Subcutaneous adipose tissue (tissue), 4 donors: ENCODE data around the gene VAPA. TPM values are rescaled to one million over a fixed set of nuclear protein-coding genes. Genes with fewer than 3 reads are reported as not detected.

Experiments used
- total RNA-seq, 4 donors: library from RNA; depleted of rRNA; stranded (reverse); fragments of >200 nt; gene quantifications; one replicate each; pipeline ENCODE4 v1.1.0, GENCODE V29; 2016
- TF ChIP-seq, protein P1 (sequence below): fragments of 450-650 bp; IDR thresholded peaks from one replicate; pipeline ENCODE4 v1.5.1; 2016; ENCODE audit warnings: low read depth, mild to moderate bottlenecking, control low read depth, antibody characterized with exemption, moderate library complexity

VAPA gene
- total RNA-seq, 4 donors from 2014 or later: 176 to 282 (median 249) TPM

- TF ChIP-seq, protein P1, sequence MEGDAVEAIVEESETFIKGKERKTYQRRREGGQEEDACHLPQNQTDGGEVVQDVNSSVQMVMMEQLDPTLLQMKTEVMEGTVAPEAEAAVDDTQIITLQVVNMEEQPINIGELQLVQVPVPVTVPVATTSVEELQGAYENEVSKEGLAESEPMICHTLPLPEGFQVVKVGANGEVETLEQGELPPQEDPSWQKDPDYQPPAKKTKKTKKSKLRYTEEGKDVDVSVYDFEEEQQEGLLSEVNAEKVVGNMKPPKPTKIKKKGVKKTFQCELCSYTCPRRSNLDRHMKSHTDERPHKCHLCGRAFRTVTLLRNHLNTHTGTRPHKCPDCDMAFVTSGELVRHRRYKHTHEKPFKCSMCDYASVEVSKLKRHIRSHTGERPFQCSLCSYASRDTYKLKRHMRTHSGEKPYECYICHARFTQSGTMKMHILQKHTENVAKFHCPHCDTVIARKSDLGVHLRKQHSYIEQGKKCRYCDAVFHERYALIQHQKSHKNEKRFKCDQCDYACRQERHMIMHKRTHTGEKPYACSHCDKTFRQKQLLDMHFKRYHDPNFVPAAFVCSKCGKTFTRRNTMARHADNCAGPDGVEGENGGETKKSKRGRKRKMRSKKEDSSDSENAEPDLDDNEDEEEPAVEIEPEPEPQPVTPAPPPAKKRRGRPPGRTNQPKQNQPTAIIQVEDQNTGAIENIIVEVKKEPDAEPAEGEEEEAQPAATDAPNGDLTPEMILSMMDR: no peak
Measured at GRCh38 chr18:9870431-9871008, 43.3 kb upstream of the VAPA start.

DNA sequence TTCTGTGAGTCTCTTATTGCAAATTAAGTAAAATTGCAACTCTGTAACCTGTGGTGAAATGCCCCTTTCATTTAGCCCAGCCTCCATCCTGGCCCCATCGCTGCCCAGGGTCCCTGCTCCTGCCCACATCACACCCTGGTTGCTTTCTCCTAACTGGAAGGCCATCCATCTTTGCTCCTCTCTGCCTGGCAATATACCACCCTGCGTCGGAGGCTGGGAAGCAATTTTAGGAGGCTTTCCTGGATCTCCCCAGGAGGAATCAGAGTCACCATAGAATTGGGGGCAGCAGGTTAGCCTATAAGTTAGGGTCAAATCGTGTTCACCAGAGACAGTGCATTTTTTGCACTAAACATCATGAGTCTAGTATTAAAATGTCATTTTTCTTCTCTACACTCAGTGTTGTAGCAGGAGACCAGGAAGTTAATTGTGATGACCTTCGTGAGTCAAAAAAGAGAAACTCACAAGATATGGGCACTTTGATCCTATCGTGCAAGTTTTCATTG lies 42.5 kb upstream of the VAPA start:
- TF ChIP-seq, protein P1: no peak

DNA sequence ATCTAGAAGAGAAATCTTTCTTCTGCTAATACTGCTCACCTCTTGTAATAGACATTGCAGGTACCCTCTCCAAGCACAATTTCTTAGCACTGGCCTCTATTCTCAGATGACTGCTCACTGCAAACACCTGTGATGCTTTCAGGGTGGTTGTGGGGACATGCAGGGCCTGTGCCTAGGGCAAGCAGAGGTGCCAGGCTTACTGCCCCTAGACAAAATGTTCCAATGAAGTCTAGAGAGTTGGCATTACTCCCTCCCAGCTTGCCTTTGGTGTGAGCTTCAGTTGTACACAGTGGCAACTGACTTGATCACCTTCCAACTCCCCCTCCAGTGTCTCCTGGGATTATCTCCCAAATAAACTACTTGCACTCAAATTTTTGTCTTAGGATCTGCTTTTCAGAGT lies 41.0 kb upstream of the VAPA start:
- TF ChIP-seq, protein P1: no peak

DNA sequence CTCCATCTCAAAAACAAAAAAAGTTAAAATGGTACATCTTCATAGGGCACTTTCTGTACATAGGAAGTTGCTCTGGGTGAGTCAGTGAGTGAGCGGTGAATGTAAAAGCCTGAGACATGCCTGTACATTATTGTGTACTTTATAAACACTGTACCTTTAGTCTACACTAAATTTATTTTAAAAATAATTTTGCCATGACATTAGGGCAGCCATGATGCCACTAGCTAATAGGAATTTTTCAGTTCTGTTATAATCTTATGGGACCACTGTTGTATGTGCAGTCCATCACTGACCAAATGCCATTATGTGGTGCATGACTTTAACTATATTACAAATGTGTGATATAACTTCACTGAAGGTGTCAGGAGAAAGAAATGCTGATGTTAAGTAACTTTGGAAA lies 39.1 kb upstream of the VAPA start:
- TF ChIP-seq, protein P1: no peak

DNA sequence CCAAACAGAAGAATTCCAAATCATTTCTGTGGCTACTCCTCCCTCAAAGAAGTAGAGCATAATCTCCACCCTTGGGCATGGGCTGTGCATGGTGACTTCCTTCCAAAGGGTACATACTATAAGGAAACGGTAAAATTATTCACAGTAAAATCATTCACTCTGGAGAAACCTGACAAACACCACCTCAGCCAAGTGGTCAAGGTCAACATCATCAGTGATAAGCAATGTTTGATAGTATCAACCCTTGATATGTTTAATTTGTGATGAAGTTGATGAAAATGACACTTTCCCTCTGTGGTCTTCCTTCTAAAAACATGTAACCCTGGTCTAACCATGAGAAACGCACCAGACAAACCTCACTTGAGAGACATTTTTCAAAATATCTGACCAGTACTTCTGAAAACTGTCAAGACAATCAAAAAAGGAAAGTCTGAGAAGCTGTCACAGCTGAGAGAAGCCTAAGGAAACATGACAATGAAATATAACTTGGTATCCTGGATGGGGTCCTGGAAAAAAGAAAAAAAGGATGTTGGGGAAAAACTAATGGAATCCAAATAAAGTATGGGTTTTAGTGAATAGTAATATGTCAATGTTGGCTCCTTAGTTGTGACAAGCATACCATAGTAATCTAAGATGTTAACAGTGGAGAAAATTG lies 37.5 kb upstream of the VAPA start:
- TF ChIP-seq, protein P1: no peak

DNA sequence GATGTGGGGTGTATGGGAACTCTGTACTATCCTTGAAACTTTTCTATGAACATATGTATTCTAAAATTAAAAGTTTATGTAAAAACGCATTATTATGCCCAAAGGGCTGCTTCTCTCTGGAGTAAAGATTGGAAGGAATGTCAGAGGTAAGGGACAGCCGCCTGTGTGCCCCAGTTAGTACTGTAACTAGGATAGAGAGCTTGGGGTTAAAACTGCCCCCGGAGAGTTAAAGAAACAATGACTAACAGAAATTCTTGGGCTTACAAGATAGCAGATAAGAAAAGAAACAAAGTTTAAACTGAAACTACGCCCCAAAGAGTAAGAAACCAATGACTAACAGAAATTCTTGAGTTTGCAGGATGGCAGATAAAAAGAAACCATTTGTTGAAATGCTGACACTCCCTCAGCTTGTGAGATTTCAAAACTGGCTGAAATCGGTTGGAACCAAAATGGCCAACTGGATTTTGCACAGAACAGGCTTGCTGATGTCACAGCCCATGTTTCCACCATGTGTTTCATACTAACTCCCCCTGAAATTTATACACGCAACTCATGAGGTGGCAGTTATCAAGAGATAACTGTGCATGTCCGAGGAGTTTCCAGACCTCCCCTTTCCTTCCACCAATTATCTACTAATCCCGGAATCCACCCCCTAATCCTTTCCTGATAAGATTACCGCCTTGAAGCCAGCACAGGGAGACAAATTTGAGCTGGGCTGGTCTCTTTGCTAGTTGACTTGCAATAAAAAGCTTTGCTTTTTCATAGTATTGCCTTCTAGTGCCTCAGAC lies 36.8 kb upstream of the VAPA start:
- TF ChIP-seq, protein P1: no peak

DNA sequence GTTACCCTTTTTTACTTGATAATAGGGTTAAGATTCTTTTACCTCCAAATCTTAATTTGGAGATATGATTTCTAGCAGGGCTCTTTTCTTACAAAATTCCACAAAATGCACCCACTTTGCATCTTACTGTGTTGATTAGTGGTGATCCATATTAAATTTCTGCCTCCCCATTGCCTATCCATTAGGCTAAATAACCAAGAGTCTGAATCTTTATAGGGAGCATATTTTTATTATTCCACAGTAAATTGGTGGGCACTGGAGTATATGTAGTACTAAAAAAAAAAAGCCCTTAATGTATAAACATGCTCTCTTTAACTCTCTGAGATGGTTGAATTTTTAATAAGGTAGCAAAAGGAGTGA lies 36.2 kb upstream of the VAPA start:
- TF ChIP-seq, protein P1: no peak
